ENCODE results near the gene PIP5K1A.

PIP5K1A gene

DNA sequence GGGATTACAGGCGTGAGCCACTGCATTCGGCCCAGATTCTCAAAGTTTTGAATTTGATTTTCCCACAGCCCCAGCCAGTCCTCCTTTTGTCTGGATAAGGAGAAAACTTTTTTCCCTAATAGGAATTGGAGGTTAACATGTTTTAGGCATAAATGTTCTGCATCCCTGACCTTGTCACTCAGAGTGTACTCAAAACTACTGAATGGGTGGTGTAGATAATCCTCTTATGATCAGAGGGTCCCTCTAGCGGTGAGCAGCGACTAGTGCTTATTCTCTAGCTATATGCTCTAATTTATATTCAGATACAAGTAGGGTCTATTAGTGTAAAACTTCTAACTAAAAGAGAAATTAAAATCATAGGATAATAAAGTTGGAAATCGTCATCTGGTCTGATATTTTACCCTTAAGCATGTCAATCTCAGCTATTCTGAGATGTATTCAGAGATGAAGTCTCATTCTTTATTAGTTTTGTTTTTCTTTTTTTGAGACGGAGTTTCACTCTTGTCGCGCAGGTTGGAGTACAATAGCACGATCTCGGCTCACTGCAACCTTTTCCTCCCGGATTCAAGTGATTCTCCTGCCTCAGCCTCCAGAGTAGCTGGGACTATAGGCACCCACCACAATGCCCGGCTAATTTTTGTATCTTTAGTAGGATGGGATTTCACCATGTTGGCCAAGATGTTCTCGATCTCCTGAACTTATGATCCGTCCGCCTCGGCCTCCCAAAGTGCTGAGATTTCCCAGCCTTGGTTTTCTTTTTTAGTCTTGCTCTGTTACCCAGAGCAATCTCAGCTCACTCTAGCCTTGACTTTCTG is 53.5 kb downstream of the PIP5K1A start:
- Histone ChIP-seq H3K4me1 (peaks cover 4% of the 10 kb centered on the region), H3K4me3 (ENCODE audit: low read depth, low read length) (no peak overlapping the region), H2AFZ (no peak overlapping the region), H3K27me3 (ENCODE audit: control insufficient read depth, insufficient read depth, low read length) (no peaks in the 10 kb centered on the region), H3K9ac (no peak overlapping the region), H3K9me3 (ENCODE audit: control insufficient read depth, low read length) (no peaks in the 10 kb centered on the region), H3K4me2 (ENCODE audit: low read length) (no peak overlapping the region), H3K27ac (no peak overlapping the region), H3K79me2 (peaks cover 9% of the 10 kb centered on the region), H3K36me3 (ENCODE audit: control insufficient read depth, insufficient read depth, low read length) (no peaks in the 10 kb centered on the region)
- TF ChIP-seq, protein P1, sequence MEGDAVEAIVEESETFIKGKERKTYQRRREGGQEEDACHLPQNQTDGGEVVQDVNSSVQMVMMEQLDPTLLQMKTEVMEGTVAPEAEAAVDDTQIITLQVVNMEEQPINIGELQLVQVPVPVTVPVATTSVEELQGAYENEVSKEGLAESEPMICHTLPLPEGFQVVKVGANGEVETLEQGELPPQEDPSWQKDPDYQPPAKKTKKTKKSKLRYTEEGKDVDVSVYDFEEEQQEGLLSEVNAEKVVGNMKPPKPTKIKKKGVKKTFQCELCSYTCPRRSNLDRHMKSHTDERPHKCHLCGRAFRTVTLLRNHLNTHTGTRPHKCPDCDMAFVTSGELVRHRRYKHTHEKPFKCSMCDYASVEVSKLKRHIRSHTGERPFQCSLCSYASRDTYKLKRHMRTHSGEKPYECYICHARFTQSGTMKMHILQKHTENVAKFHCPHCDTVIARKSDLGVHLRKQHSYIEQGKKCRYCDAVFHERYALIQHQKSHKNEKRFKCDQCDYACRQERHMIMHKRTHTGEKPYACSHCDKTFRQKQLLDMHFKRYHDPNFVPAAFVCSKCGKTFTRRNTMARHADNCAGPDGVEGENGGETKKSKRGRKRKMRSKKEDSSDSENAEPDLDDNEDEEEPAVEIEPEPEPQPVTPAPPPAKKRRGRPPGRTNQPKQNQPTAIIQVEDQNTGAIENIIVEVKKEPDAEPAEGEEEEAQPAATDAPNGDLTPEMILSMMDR (IDR thresholded peaks at IDR 0.05) = peak; percentile 68

DNA sequence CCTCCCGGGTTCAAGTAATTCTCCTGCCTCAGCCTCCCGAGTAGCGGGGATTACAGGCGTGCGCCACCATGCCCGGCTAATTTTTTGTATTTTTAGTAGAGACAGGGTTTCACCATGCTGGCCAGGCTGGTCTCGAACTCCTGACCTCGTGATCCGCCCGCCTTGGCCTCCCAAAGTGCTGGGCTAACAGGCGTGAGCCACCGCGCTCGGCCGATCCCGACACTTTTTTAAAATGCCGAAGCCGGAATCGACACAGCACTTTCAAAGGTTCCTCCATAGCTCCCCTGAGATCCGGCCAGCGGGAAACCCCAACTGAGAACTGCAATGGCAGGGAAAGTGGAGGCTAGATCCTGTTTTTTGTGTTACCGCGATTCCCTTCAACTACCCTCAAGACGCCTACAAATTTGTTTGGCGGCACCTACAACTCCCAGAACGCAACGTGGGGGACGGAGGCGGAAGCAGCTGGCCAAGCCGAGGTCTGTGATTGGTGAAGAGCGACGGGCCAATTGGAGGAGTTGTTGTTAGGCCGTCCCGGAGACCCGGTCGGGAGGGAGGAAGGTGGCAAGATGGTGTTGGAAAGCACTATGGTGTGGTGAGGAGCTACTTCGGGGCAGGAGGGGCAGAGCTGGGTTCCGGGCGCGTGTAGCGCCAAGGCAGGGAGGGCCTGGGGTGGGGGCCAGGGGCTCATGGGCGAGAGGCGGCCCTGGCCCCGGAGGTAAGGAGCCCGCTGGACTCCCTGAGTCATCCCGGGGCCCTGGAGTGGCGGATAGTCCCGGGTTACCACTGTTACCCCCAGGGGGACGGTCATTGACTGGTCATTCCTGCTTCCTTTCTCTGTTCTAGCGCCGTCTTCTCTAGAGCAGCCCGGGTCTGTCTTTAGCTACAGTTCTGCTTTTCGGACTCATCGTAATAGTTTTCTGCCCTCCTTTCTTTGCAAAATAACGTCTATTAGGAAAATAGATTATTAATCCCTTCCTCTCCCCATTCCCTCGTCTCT is 56.2 kb downstream of the PIP5K1A start, which contains the start of gene PSMD4:
TSS of gene PSMD4 (plus strand) at position 518 of the 997 bp plus-strand sequence. CDS start at position 567, 49 bp downstream.
- peak within 1 kb of the TSS; percentile 66 for H3K4me2 ChIP-seq (ENCODE audit: low read length)
- peaks cover 18% of the 10 kb centered on the region for H3K79me2 ChIP-seq
- peaks cover 4% of the 10 kb centered on the region for H3K4me1 ChIP-seq
- no peak within 1 kb of the TSS for H3K9ac ChIP-seq
- TF ChIP-seq, protein P1 (IDR thresholded peaks at IDR 0.05) = no peak
- peak within 1 kb of the TSS; percentile 84 for H3K4me3 ChIP-seq (ENCODE audit: low read depth, low read length)
- H3K36me3 ChIP-seq (ENCODE audit: control insufficient read depth, insufficient read depth, low read length) = no peaks in the 10 kb centered on the region
- peak within 1 kb of the TSS; percentile 86 for H2AFZ ChIP-seq
- H3K9me3 ChIP-seq (ENCODE audit: control insufficient read depth, low read length) = no peaks in the 10 kb centered on the region
- H3K27me3 ChIP-seq (ENCODE audit: control insufficient read depth, insufficient read depth, low read length) = no peaks in the 10 kb centered on the region
- peak within 1 kb of the TSS; percentile 70 for H3K27ac ChIP-seq

DNA sequence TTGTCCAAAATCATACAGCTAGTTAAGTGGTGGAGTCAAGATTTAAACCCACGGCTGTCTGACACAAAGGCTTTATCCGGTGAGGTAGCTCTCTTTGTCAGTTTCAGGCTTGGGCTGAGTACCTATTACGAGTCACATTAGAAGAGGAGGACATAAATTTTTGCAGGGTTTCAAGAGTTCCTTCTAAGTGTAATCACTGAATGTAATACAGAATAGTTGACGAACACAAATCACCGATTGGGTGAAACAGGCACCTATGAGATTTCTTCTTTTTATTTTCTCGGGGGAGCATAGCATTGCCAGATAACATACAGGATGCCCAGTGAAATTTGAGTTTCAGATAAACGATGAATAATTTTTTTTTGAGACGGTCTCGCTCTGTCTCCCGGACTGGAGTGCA is 57.0 kb downstream of the PIP5K1A start:
- H3K79me2 ChIP-seq = peaks cover 18% of the 10 kb centered on the region
- H3K4me1 ChIP-seq = peaks cover 4% of the 10 kb centered on the region
- no peaks in the 10 kb centered on the region for H3K27me3 ChIP-seq (ENCODE audit: control insufficient read depth, insufficient read depth, low read length)
- H3K4me2 ChIP-seq (ENCODE audit: low read length) = peak overlapping the region; percentile 66
- H3K27ac ChIP-seq = no peak overlapping the region
- H3K9me3 ChIP-seq (ENCODE audit: control insufficient read depth, low read length) = no peaks in the 10 kb centered on the region
- TF ChIP-seq, protein P1 (IDR thresholded peaks at IDR 0.05) = no peak
- H3K9ac ChIP-seq = no peak overlapping the region
- H3K36me3 ChIP-seq (ENCODE audit: control insufficient read depth, insufficient read depth, low read length) = no peaks in the 10 kb centered on the region
- no peak overlapping the region for H2AFZ ChIP-seq
- H3K4me3 ChIP-seq (ENCODE audit: low read depth, low read length) = peak overlapping the region; percentile 84

DNA sequence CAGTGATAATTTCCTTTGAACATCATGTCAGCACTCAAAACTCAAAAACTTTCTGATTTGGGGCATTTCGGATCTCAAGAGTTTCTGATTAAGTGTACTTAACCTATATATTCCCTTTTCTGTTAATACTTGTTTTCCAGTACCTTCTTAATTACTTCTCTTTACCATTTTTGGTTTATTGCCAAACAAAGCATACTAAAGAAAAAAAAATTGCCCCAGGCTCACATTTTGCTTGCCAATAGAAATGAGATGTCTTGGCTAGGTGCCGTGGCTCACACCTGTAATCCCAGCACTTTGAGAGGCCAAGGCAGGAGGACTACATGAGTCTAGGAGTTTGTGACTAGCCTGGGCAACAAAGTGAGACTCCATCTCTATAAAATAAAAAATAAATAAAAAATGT is 61.0 kb downstream of the PIP5K1A start:
- Histone ChIP-seq H3K4me2 (ENCODE audit: low read length) (no peak overlapping the region), H3K9ac (no peak overlapping the region), H3K27me3 (ENCODE audit: control insufficient read depth, insufficient read depth, low read length) (no peaks in the 10 kb centered on the region), H3K79me2 (peaks cover 21% of the 10 kb centered on the region), H3K36me3 (ENCODE audit: control insufficient read depth, insufficient read depth, low read length) (no peaks in the 10 kb centered on the region), H3K4me1 (peaks cover 4% of the 10 kb centered on the region), H2AFZ (no peak overlapping the region), H3K4me3 (ENCODE audit: low read depth, low read length) (no peak overlapping the region), H3K27ac (no peak overlapping the region), H3K9me3 (ENCODE audit: control insufficient read depth, low read length) (no peaks in the 10 kb centered on the region)
- TF ChIP-seq, protein P1 (IDR thresholded peaks at IDR 0.05) = no peak

All from parathyroid adenoma (tissue), 2 donors.